ENCODE data around the gene L3MBTL4.
"Not testable (repeated sequence)": the region's sequence is repeated elsewhere in the genome, so short reads cannot be mapped to it uniquely, and the experiment has no call there.

The L3MBTL4 gene

DNA sequence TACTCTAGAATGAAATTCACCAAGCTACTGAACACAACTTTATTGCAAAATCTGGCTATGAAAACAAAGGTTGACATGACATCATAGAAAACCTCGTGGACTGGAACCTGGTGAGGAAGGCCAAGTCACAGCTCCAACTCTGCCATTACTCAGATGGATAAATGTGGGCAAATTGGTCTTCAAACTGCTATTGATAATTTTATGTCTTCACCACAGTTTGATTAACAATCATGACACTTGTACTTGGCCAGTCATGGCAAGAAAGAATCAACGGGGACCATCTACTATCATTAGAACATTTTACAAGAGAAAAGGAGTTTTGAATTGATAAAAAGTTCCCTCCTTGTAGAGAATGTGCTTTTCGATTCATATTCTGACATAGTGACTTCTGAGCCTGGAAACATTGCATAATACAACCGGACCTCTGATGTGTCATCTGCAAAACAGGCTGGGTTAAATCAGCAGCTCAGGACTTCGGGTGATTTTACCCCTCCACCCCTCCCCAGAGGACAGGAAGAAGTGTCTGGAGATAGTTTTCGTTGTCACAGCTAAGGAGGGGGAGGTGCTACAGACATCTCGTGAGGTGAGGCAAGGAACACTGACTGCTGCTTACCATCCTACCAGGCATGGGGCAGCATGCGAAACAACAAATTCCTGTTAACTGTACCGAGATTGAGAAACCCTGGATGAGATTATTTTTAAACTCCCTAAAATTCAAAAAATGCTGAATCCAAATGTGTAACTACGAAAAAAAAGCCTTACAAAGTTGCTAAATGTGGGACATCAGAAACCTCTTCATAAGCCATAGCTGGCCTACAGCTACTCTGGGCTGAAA lies 8.4 kb downstream of the L3MBTL4 start:
- DNase-seq, result no peak

DNA sequence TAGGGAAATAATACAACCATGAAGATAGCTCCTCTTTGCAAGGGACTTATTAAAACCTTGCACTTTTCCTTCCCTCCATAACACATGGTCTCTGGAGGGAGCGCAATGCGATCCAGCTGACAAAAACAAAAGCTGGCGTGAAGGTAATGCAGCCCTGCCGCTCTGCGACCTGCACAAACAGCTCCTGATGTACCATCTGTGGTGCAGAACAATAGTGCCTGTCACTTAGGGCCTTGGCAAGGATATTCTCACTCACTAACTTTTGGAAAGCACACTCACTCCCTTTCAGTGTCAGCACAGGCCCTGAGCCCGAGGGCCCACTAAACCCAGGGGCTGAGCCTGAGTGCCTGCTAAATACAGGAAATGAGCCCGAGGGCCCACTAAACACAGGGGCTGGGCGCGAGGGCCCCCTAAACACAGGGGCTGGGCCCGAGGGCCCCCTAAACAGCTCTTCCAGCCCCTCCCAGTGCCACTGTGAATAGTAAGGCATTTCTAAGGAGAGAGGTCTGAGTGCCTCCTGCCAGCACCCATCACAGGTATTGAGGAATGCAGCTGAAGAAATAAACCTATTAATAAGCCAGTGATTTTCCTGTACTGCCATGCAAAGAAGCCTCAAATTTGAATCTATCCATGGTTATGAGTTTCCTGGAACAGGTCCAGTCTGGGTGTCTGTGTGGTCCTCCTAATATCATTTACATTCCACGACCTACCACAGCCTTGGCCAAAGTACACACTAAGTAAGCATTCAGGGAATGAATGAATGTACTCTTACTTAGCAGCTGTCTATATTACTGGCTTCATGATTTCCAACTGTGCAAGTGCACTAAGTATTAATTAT lies 9.3 kb downstream of the L3MBTL4 start:
- no peak for DNase-seq

DNA sequence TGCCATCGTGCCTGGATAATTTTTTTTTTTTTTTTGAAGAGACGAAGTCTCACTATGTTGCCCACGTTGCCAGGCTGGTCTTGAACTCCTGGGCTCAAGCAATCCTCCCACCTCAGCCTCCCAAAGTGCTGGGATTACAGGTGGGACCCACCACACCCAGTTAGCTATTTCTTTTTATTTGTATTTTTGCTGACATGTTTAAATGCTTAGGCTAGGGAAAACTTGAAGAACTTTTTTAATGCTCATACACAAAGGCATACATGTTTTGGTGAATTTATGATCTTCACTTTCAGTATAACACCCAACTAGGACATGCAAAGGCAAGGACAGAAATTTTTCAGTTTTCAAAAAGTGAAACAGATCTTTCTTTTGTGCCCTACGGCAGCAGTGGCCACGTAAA lies 9.9 kb downstream of the L3MBTL4 start:
- DNase-seq, result no peak

GRCh38 chr18:6401687-6402086 lies 13.0 kb downstream of the L3MBTL4 start:
- DNase-seq, result no peak

GRCh38 chr18:6399776-6400175 lies 14.9 kb downstream of the L3MBTL4 start:
- DNase-seq, result no peak

- no peak for DNase-seq
Measured at GRCh38 chr18:6397931-6398566, 16.7 kb downstream of the L3MBTL4 start.

DNA sequence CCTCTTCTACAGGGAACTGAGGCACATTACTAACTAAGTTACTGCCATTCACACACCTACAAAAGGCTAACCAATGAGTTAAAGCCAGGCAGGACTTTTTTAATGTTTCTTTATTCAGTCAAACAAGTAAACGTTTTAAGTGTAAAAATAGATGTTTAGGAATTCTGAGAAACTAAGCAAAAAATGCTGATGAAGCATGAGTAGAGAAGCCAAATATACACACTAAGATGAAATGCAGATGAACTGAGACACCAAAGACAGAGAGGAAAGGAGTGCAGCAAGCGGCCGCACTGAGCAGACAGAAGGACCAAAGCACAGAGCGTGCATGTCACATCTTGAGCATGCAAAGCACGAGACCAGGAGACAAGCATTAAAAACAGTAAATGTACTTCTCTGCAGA lies 17.9 kb downstream of the L3MBTL4 start:
- DNase-seq, result no peak

DNA sequence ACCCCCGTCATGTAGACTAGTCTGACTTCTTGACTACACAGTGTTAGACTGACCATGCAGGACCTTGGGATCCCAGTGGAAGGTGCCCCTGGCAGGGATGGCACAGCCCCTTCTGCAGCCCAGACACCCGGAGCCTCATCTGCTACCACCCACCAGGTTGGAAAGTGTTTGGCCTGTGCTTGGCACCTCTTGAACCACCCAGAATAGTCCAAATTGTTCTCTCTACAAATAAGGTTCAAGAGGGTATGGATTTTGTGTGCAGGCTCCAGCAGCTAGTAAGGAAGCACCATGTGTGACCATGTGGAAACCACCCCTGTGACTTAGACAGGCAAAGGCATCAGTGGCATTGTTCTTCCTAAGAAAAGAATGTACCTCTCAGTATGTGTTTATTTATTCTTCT lies 18.4 kb downstream of the L3MBTL4 start:
- DNase-seq, result no peak

- no peak for DNase-seq
Measured at GRCh38 chr18:6389005-6389404, 25.7 kb downstream of the L3MBTL4 start.

DNA sequence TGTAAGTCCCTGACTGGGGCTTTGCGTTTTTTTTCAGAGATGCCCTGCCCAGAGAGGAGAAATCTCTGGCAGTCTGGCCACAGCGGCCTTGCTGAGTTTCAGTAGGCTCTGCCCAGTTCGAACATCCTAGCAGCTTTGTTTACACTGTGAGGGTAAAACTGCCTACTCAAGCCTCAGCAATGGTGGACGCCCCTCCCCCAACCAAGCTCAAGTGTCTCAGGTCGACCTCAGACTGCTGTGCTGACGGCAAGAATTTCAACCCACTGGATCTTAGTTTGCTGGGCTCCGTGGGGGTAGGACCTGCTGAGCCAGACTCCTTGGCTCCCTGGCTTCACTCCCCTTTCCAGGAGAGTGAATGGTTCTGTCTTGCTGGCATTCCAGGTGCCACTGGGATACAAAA lies 31.7 kb downstream of the L3MBTL4 start:
- DNase-seq, result no peak

DNA sequence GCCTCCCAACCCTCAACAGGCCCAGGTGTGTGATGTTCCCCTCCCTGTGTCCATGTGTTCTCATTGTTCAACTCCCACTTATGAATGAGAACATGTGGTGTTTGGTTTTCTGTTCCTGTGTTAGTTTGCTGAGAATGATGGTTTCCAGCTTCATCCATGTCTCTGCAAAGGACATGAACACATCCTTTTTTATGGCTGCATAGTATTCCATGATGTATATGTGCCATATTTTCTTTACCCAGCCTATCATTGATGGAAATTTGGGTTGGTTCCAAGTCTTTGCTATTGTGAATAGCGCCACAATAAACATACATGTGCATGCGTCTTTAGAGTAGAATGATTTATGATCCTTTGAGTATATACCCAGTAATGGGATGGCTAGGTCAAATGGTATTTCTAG lies 37.2 kb downstream of the L3MBTL4 start:
- not testable (repeated sequence) for DNase-seq

DNA sequence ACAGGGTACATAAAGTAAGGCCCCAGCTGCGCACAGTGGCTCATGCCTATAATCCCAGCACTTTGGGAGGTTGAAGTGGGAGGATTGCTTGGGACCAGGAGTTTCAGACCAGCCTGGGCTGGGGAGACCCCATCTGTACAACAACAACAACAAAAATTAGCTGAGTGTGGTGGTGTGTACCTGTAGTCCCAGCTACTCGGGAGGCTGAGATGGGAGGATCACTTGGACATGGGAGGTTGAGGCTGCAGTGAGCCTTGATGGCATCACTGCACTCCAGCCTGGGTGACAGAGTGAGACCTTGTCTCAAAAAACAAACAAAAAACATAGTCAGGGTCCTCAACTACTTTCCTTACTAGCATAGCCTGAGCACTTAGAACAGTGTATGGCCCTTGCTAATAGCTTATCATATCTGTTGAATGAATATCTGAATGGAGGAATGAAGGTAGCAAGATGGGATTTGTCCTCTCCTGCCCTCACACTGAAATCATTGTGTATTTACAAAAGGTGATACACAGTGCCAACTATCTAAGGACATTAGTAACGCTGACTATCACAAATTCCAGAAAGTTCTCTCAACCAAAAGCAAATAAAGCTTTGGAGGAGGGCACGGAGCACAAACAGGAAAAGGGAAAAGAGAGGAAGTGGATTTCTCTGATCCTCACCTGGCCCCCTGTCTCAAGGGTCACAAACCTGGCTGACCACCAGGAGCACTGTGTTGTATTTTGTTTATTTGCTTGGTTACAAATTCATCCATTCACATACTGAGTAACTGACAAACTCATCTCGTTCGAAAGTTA lies 38.1 kb downstream of the L3MBTL4 start:
- no peak for DNase-seq

DNA sequence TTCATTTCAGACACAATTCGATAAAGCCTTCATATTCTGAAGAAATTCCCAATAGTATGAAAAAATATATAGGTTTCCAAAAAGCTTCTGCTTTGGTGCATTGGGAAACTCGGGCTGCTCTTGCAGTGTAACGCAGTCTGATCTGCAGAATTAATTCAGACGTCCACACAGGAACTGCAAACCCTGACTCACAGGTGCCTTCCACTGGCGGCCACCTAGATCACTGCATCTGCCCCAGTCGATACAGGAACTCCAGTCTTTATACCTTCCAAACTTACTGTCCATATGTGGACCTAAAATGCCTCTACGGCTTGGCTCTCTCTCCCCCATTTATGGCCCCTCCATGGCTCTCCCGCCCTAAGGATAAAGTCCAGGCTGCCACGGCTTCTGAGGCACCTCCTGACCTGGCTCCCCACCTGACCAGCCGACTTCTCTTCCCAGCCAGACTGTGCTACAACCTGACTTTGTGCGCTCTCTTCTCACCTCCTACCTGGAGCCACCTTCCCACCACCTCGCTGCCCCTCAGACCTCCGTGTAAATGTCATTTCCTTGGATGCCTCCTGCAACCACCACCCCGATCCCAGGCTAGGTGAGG lies 39.7 kb downstream of the L3MBTL4 start:
- no peak for DNase-seq

- DNase-seq, result no peak
Measured at GRCh38 chr18:6374340-6374739, 40.4 kb downstream of the L3MBTL4 start.

- no peak for DNase-seq
Measured at GRCh38 chr18:6373187-6373586, 41.5 kb downstream of the L3MBTL4 start.

- DNase-seq, result no peak
Measured at GRCh38 chr18:6370886-6371635, 43.6 kb downstream of the L3MBTL4 start.

DNA sequence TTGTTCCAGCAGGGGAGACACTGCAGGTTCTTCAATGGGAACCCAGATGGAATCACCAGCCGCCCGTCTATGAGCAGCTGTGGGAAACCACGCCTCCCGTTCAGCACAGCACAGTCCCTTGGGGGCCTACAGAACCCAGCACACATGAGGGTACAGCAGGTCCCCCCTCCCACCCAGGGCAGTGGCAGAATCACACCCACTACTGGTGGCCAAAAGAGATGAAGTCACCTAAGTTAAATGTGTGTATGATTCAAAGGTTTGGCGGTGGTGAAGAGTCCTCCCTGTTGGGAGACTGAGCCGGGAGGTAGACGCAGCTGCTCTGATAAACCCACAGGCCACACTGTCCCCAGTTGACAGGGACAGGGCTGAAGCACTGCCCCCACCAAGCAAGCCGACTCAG lies 44.3 kb downstream of the L3MBTL4 start:
- no peak for DNase-seq

GRCh38 chr18:6368017-6368416 lies 46.7 kb downstream of the L3MBTL4 start:
- no peak for DNase-seq

- DNase-seq, result no peak
Measured at GRCh38 chr18:6367208-6367607, 47.5 kb downstream of the L3MBTL4 start.

DNA sequence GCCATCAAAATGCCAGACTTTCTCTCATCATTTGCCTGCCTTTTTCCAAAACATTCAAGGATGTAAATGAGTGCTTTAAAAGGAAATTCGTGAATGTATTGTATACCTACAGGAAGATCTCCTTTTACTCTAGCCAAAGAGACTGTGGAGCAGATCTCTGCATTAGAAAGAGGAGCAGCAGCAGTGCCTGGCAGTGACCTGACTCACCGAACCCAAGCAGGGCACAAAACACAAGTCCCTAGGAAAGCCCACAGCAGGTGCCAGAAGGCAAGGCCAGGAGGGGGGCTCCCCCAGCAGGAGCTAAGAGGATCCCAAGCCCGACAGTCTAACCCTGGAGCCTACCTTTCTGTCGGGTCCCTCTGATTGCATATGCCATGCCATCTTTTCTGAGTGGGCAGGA lies 47.9 kb downstream of the L3MBTL4 start:
- DNase-seq, result no peak

GRCh38 chr18:6365385-6365784 lies 49.3 kb downstream of the L3MBTL4 start:
- DNase-seq, result no peak

GRCh38 chr18:6363216-6363615 lies 51.5 kb downstream of the L3MBTL4 start:
- no peak for DNase-seq

Data from activated T-cell treated with anti-CD3 and anti-CD28 coated beads, Interleukin-2, amount 50 U/mL, for 1 hour (primary cell).